Karpas-422 (cell line): Measurements from ENCODE around the gene SPDYE2B. TPM values are rescaled to one million over a fixed set of nuclear protein-coding genes. Genes with fewer than 3 reads are reported as not detected.
"Not testable (repeated sequence)": the region's sequence is repeated elsewhere in the genome, so short reads cannot be mapped to it uniquely, and the experiment has no call there.

Experiments used
- DNase-seq: peaks from one replicate; pipeline ENCODE4 v3.0.0-alpha.2; 2015
- H2AFZ ChIP-seq: fragments of 200-600 bp; sonication (generic); 2 replicates; pipeline ENCODE4 v1.6.1; 2014; ENCODE audit warnings: antibody characterized with exemption, low read length, mixed read lengths
- H3K27ac ChIP-seq: fragments of 200-600 bp; sonication (generic); 2 replicates; pipeline ENCODE4 v1.5.1; 2014; ENCODE audit warnings: mild to moderate bottlenecking, low read length, moderate library complexity
- H3K27me3 ChIP-seq: fragments of 200-600 bp; sonication (generic); 2 replicates; pipeline ENCODE4 v1.6.1; 2014; ENCODE audit warnings: low read length, mixed read lengths
- H3K36me3 ChIP-seq: fragments of 200-600 bp; sonication (generic); 2 replicates; pipeline ENCODE4 v1.6.1; 2014; ENCODE audit warnings: low read length, mixed read lengths; ENCODE audit not compliant: insufficient read depth
- H3K4me1 ChIP-seq: fragments of 200-600 bp; sonication (generic); 2 replicates; pipeline ENCODE4 v1.6.1; 2014; ENCODE audit warnings: mild to moderate bottlenecking, low read length, mixed read lengths
- H3K4me2 ChIP-seq: fragments of 200-600 bp; sonication (generic); 2 replicates; pipeline ENCODE4 v1.6.1; 2014; ENCODE audit warnings: low read length, low read depth, mild to moderate bottlenecking; ENCODE audit not compliant: poor library complexity, severe bottlenecking
- H3K4me3 ChIP-seq: fragments of 200-600 bp; sonication (generic); 2 replicates; pipeline ENCODE4 v1.5.1; 2014; ENCODE audit warnings: mild to moderate bottlenecking, antibody characterized with exemption, low read length, mixed read lengths
- H3K79me2 ChIP-seq: fragments of 200-600 bp; sonication (generic); 2 replicates; pipeline ENCODE4 v1.6.1; 2014; ENCODE audit warnings: mild to moderate bottlenecking, low read length, mixed read lengths
- H3K9ac ChIP-seq: fragments of 200-600 bp; sonication (generic); 2 replicates; pipeline ENCODE4 v1.6.0; 2014; ENCODE audit warnings: low read length
- H3K9me2 ChIP-seq: fragments of 200-600 bp; sonication (generic), shearing (Covaris generic); replicated peaks from 2 replicates; pipeline ENCODE4 v1.6.0; 2014; ENCODE audit warnings: mild to moderate bottlenecking, low read length, moderate library complexity; ENCODE audit not compliant: insufficient read depth
- H3K9me3 ChIP-seq: fragments of 300-700, 200-600 bp; sonication (generic); 2 replicates; pipeline ENCODE4 v1.6.1; 2014; ENCODE audit warnings: low read length, mixed read lengths
- H4K20me1 ChIP-seq: fragments of 200-600 bp; sonication (generic); 2 replicates; pipeline ENCODE4 v1.6.1; 2014; ENCODE audit warnings: mild to moderate bottlenecking, antibody characterized with exemption, low read length, low read depth; ENCODE audit not compliant: insufficient read depth
- total RNA-seq: library from RNA; depleted of rRNA; stranded (reverse); fragments of >200 nt; shearing (Covaris generic); gene quantifications from 2 replicates; pipeline ENCODE4 v1.2.3, GENCODE V29; 2014; ENCODE audit warnings: low replicate concordance

The SPDYE2B gene
- total RNA-seq, 1 experiment from 2014 or later: not detected

GRCh38 chr7:102613575-102614345 is 36.4 kb upstream of the SPDYE2B start:
- peak overlapping the region; percentile 56; the same call in 1 of the 2 replicates for H3K27ac ChIP-seq
- H2AFZ ChIP-seq, H3K9ac ChIP-seq, H3K27me3 ChIP-seq, H3K4me2 ChIP-seq, H3K36me3 ChIP-seq, H3K9me3 ChIP-seq, H3K79me2 ChIP-seq, H4K20me1 ChIP-seq, H3K9me2 ChIP-seq, H3K4me3 ChIP-seq, H3K4me1 ChIP-seq, DNase-seq: not testable (repeated sequence)

- H3K27ac ChIP-seq, H2AFZ ChIP-seq, DNase-seq, H3K4me3 ChIP-seq, H4K20me1 ChIP-seq, H3K9me2 ChIP-seq, H3K79me2 ChIP-seq, H3K4me2 ChIP-seq, H3K9ac ChIP-seq, H3K36me3 ChIP-seq, H3K4me1 ChIP-seq, H3K9me3 ChIP-seq, H3K27me3 ChIP-seq: not testable (repeated sequence)
These were observed 35.8 kb upstream of the SPDYE2B start for GRCh38 chr7:102614346-102614697.

GRCh38 chr7:102614873-102615272 is 35.2 kb upstream of the SPDYE2B start:
- not testable (repeated sequence) for H3K4me3 ChIP-seq, H3K9me3 ChIP-seq, H3K27ac ChIP-seq

GRCh38 chr7:102615930-102616329 is 34.2 kb upstream of the SPDYE2B start:
- H3K9me2 ChIP-seq, H3K4me3 ChIP-seq, H3K27ac ChIP-seq, H3K79me2 ChIP-seq, H3K36me3 ChIP-seq, H4K20me1 ChIP-seq, H3K9ac ChIP-seq, H3K4me1 ChIP-seq, H3K4me2 ChIP-seq, H3K9me3 ChIP-seq, H2AFZ ChIP-seq, DNase-seq, H3K27me3 ChIP-seq: not testable (repeated sequence)

More at GRCh38 chr7:102614873-102615272, 35.2 kb upstream of the SPDYE2B start:
- H3K9ac ChIP-seq, H3K4me2 ChIP-seq, H3K36me3 ChIP-seq, H2AFZ ChIP-seq, H3K9me2 ChIP-seq, H4K20me1 ChIP-seq, DNase-seq, H3K4me1 ChIP-seq, H3K27me3 ChIP-seq, H3K79me2 ChIP-seq: not testable (repeated sequence)

- H3K9me2 ChIP-seq, H3K4me1 ChIP-seq, H3K36me3 ChIP-seq, H3K4me3 ChIP-seq, H4K20me1 ChIP-seq, H3K9me3 ChIP-seq, H3K27ac ChIP-seq, H2AFZ ChIP-seq, H3K27me3 ChIP-seq, H3K79me2 ChIP-seq, H3K9ac ChIP-seq: not testable (repeated sequence)
- peak within 1 kb of the TSS; percentile 40 for H3K4me2 ChIP-seq
- DNase-seq: peak; percentile 58
These were observed 33.5 kb upstream of the SPDYE2B start, which contains the start of gene RASA4 for GRCh38 chr7:102616507-102617125. Gene RASA4, minus strand, starts transcription at chr7:102616756. Its CDS starts 67 bp downstream, at chr7:102616689.

- not testable (repeated sequence) for H3K79me2 ChIP-seq, H3K27me3 ChIP-seq, H3K36me3 ChIP-seq, H3K9ac ChIP-seq, H3K4me1 ChIP-seq, H3K9me2 ChIP-seq, H4K20me1 ChIP-seq, H3K27ac ChIP-seq, H3K9me3 ChIP-seq, H3K4me3 ChIP-seq, H3K4me2 ChIP-seq, H2AFZ ChIP-seq
- peak; percentile 27 for DNase-seq
These were observed 32.0 kb upstream of the SPDYE2B start for GRCh38 chr7:102618122-102618521.

- not testable (repeated sequence) for H3K4me1 ChIP-seq, H2AFZ ChIP-seq, DNase-seq, H4K20me1 ChIP-seq, H3K9me3 ChIP-seq, H3K4me3 ChIP-seq, H3K9me2 ChIP-seq, H3K27me3 ChIP-seq, H3K9ac ChIP-seq, H3K79me2 ChIP-seq, H3K27ac ChIP-seq, H3K4me2 ChIP-seq, H3K36me3 ChIP-seq
These were observed 22.7 kb upstream of the SPDYE2B start for GRCh38 chr7:102627271-102627904.

- not testable (repeated sequence) for H3K27ac ChIP-seq, H3K4me3 ChIP-seq, H3K9me3 ChIP-seq, H3K79me2 ChIP-seq, H3K9me2 ChIP-seq, H3K4me1 ChIP-seq, H3K4me2 ChIP-seq, H3K27me3 ChIP-seq, H4K20me1 ChIP-seq, DNase-seq, H3K9ac ChIP-seq, H3K36me3 ChIP-seq, H2AFZ ChIP-seq
These were observed 19.5 kb upstream of the SPDYE2B start for GRCh38 chr7:102630622-102631021.
